PFSK-1 (cell line): ENCODE measurements around the gene SIVA1.

ENCODE experiments used
- POLR2AphosphoS5 ChIP-seq: IDR thresholded peaks from 2 replicates; pipeline ENCODE4 v1.6.1; 2012; ENCODE audit warnings: low read depth, mild to moderate bottlenecking, control low read depth, low read length, moderate library complexity
- REST ChIP-seq, 2 experiments: IDR thresholded peaks; 2 replicates each; pipeline versions ENCODE4 v1.6.1 to v1.8.0; 2011 to 2012; ENCODE audit warnings: low read depth in 2 of 2, low read length in 2 of 2, control low read depth in 1 of 2, inconsistent platforms in 1 of 2, mild to moderate bottlenecking in 1 of 2, moderate library complexity in 1 of 2; ENCODE audit not compliant: insufficient read depth in 1 of 2

- TF ChIP-seq POLR2AphosphoS5 (no peak), REST (IDR thresholded peaks at IDR 0.05; ENCODE audit: insufficient read depth in 1 of 2, low read depth in 2 of 2, low read length in 2 of 2) (no peak)
Observed at GRCh38 chr14:104708606-104709268, 44.2 kb upstream of the SIVA1 start.
